SK-MEL-5 (cell line): ENCODE measurements around the gene GADD45G. TPM values are rescaled to one million over a fixed set of nuclear protein-coding genes. Genes with fewer than 3 reads are reported as not detected.

Experiments
- DNase-seq: peaks from one replicate; pipeline ENCODE4 v3.0.0-alpha.2; 2016; ENCODE audit warnings: low read depth, low spot score
- in situ Hi-C: cut with HindIII; loops from 2 replicates; pipeline ENCODE4 v1.10.0; 2016; ENCODE audit warnings: low sequenced_read_pairs, high pct_unique_total_duplicates, low pct_unique_long_range_greater_than_20kb
- polyA plus RNA-seq, 2 experiments: library from polyadenylated mRNA; depleted of rRNA; stranded (reverse); fragments of >200 nt; gene quantifications; 2 replicates each; pipeline ENCODE4 v1.2.3, GENCODE V29; 2015
- total RNA-seq: library from RNA; depleted of rRNA; stranded (reverse); fragments of >200 nt; shearing (Covaris generic); gene quantifications from 2 replicates; pipeline ENCODE4 v1.2.3, GENCODE V29; 2014; rRNA removed

Gene GADD45G, protein sequence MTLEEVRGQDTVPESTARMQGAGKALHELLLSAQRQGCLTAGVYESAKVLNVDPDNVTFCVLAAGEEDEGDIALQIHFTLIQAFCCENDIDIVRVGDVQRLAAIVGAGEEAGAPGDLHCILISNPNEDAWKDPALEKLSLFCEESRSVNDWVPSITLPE
- total RNA-seq = not detected in 2 replicates
- polyA plus RNA-seq (2015; cell fraction: cytosol; rRNA removed) = not detected in 2 replicates
- not detected in 2 replicates for polyA plus RNA-seq (2015; cell fraction: nucleus; rRNA removed)

DNA sequence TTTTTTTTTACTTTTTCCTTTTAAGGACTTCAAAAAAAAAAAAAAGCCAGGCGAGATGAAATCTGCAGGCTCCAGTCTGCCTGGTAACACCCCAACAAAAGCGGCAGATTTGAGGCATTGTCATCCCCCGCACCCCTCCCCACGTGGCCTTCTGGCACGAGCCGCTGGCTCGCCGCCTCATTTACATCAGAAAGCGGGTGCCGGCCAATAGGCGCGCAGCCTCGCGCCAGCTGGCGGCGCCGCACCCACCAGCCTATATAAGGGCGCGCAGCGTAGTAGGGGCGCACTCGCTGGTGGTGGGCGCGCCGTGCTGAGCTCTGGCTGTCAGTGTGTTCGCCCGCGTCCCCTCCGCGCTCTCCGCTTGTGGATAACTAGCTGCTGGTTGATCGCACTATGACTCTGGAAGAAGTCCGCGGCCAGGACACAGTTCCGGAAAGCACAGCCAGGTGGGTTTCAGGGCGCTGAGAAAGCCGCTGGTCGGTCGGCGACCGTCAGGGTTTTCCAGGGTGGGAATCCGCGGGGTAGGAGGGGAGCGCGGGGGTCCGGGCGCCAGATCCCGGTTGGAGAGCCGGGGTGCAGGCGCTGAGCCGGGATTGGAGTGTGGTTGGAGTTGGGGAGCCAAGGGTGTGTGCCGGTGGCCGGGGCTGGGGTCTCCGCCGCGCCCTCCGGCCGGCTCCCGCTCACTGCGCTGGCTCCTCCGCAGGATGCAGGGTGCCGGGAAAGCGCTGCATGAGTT, at the start of gene GADD45G:
GADD45G (plus strand) TSS at position 284 of the 736 bp plus-strand sequence; CDS start at position 394, 110 bp downstream.
- in situ Hi-C loops = no loop called here
- DNase-seq = no peak

DNA sequence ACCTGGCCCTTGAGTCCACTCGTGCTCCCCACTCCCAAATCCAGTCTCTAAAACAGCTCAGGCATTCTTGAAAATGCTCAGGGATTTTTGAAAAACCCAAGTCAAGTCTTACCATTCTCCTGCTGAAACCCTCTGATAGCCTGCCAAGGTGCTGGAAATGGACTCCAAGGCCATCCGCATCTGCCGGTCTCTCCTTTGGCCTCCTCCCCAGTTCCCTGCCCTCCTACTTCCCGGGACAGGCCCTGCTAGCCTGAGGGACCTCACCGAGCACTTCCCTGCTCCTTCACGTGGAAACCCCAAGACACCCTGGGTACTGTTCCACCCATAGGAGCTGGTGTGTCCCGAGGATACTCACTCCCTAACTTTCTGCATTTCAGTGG, 49.8 kb upstream of the GADD45G start:
- in situ Hi-C loops = loop anchor here (25.0 kb wide), 1 partner anchor 118 kb away; no protein-coding TSS in a partner anchor
- no peak for DNase-seq

DNA sequence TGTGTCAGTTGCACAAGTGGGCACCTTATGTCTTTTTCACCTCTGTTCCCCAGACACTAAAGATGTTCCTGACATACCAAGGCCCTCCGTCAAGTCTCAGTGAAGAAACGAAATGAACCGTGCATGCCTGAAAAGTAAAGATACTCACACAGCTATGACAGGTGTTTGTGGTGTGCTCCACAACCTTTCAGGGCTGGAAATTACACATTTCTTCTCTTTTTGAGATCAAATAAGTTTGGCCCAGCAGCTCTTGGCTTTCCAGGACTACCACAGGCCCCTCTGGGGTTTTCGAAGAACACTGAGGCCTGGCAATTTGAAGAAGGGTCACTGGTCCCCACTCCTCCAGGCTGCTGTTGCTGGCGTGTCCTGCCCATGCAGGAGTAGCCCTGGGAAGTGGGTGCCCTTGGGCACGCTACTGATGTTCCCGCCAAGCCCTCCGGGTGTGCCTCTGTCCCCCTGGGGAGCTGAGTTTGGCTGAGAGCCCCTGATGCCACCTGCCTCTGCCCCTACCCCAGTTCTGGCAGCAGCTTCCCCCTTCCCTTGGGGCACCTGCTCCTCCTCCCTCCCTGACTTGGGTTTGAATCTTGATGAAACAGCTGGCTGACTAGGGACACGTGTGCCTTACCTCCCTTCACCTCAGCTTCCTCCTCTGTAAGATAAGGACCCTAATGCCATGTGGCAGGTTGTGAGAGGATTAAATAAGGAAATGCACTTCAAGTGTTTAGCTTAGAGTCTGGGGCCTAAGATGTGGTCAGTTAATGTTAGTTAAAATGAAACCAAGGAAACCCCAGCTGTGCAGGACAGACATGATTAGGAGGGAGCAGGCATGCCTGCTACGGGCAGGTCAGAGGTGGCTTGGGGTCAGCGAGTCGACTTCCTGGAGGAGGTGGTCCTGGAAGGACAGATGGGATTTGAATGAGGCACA, 49.1 kb upstream of the GADD45G start:
- DNase-seq = no peak
- in situ Hi-C loops = loop anchor here (25.0 kb wide), 1 partner anchor 118 kb away; no protein-coding TSS in a partner anchor

DNA sequence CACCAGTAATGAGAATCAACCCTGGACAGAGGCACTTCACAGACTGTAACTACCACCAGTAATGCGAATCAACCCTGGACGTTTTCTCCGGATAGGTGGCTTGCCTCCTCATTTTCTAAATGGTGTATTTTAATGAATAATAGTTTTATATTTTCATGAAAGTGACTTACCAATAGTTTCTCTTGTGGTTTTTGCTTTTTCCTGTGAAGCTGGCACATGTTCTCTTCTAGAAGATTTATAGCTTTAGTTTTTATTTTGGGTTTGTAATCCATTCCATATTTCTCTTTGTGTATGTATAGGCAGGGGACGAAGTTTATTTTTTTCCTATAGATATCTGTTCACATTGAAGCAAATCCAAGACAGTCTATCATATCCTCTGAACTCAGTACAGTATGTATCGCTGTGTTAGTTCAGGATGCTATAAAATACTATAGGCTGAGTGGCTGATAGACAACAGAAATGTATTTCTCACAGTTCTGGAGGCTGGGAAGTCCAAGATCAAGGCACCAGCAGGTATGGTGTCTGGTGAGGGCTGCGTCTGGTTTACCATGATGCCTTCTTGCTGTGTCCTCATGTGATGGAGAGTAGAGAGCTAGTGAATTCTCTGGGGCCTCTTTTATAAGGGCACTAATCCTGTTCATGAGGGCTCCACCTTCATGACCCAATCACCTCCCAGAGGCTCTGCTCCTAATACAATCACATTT, 46.5 kb upstream of the GADD45G start:
- no peak for DNase-seq
- in situ Hi-C loops = loop anchor here (25.0 kb wide), 1 partner anchor 121 kb away; no protein-coding TSS in a partner anchor

DNA sequence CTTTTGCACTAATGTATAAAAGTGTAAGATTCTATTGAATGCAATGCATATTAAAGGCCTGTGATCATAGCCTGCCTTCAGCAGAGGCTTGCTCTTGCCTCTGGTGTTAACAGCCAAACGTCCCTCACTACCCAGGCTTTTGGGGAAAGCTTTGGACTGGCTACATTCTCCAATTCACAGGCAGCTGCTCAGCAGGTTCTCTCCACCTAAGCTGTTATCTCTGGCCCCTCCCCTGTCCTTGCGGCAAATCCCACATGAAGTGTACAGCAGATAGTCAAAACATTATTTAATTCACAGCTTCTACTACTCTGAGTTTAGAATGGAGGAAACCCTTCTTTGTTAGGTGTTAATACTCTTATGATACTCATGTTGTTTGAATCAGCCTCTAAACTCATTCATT, 45.9 kb upstream of the GADD45G start:
- DNase-seq = no peak
- in situ Hi-C loops = loop anchor here (25.0 kb wide), 1 partner anchor 122 kb away; no protein-coding TSS in a partner anchor

- no peak for DNase-seq
- in situ Hi-C loops = loop anchor here (25.0 kb wide), 1 partner anchor 125 kb away; no protein-coding TSS in a partner anchor
Measured at GRCh38 chr9:89562186-89562814, 42.5 kb upstream of the GADD45G start.

DNA sequence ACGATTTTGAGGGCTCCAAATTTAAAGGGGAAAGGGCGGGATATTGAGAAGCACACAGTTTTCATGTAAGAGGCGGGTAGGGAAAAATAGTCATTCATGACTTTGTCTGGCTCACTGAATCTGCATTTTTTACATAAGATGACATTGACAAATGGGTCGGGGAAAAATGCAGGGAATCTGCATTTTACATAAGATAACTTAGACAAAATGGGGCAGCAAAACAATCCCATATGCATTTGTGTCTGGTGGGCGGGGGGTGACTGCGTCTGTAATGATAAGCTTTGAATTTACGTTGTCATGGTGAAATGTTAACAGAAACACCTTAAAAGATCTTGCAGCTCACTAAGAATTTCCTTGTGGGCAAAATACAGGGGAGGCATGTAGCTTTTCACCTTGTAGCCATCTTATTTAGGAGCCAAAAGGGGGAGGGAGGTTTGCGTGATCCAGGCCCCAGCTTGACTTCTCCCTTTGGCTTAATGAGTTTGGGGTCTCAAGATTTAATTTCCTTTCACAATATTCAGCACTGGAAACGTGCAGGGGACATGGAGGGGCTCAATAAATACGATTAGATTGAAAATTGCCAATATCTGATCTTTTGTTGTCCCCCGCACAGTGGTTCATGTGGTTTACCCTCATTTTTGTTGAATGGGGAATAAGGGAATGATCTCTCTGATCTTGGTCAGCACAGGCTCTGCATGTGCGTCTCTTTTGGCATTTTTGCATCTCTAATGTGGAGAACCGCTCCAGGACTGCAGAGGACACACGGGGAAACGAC, 41.1 kb upstream of the GADD45G start:
- in situ Hi-C loops = loop anchor here (25.0 kb wide), 1 partner anchor 126 kb away; no protein-coding TSS in a partner anchor
- DNase-seq = no peak

DNA sequence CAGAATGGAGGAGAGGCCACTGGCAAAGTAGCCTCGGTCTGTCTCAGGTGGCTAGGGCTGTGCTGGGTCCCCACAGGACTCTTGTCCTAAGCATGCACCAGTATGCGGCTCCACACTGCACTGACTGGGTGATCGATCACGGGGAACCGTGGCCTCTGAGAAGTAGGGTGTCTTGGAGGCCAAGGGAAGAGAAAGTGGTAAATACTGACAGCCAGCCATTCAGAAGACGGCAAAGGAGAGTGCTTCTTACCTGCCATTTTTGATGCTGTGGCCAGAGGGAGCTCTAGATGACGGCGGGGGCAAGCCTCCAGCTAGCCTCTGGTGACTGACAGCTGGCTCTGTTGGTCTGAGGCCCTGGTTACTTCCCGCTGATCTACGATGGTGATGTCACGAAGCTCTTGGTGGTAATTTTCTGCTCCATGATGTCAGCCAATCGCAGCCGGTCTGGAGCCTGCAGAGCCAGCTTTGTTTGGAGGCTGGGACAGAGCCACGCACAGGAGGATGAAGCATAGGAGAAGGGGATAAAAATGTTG, 40.4 kb upstream of the GADD45G start:
- peak; percentile 64 for DNase-seq
- in situ Hi-C loops = loop anchor here (25.0 kb wide), 1 partner anchor 127 kb away; no protein-coding TSS in a partner anchor

GRCh38 chr9:89567649-89568048, 37.2 kb upstream of the GADD45G start:
- DNase-seq = no peak
- in situ Hi-C loops = loop anchor here (25.0 kb wide), 1 partner anchor 130 kb away; no protein-coding TSS in a partner anchor

DNA sequence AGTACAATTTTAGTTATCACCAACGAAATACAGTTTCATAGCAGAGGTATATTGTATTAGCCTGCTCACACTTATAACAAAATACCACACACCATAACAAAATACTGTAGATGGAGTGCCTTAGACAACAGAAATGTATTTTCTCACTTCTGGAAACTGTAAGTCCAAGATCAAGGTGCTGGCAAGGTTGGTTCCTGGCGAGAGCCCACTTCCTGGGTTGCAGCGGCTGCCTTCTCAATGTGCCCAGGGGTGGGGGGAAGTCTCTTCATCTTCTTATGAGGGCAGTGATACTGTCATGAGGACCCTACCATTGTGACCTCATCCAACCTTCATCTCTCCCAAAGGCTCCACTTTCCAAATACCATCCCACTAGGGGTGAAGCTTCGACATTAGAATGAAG, 30.5 kb upstream of the GADD45G start:
- in situ Hi-C loops = loop anchor here (25.0 kb wide), 1 partner anchor 137 kb away; no protein-coding TSS in a partner anchor
- no peak for DNase-seq

- in situ Hi-C loops = no loop called here
- DNase-seq = peak; percentile 47
Measured at GRCh38 chr9:89576404-89576839, 28.4 kb upstream of the GADD45G start.

DNA sequence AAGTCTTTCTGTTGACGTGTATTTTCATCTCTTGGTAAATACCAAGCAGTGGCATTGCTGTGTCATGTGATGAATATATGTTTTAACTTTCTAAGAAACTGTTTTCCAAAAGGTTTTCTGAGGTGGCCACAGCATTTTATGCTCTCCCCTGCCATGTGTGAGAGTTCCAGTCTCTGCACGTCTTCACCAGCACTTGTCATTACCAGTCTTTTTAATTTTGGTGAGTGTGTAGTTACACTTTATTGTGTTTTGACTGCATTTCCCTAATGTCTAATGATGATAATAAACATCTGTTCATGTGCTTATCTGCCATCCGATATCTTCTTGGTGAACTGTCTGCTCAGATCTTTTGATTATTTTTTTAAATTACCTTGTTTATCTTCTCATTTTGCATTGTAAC, 27.4 kb upstream of the GADD45G start:
- DNase-seq = no peak
- in situ Hi-C loops = no loop called here

GRCh38 chr9:89579741-89580385, 24.9 kb upstream of the GADD45G start:
- no peak for DNase-seq
- in situ Hi-C loops = no loop called here

- in situ Hi-C loops = no loop called here
Measured at GRCh38 chr9:89586311-89586710, 18.5 kb upstream of the GADD45G start.

DNA sequence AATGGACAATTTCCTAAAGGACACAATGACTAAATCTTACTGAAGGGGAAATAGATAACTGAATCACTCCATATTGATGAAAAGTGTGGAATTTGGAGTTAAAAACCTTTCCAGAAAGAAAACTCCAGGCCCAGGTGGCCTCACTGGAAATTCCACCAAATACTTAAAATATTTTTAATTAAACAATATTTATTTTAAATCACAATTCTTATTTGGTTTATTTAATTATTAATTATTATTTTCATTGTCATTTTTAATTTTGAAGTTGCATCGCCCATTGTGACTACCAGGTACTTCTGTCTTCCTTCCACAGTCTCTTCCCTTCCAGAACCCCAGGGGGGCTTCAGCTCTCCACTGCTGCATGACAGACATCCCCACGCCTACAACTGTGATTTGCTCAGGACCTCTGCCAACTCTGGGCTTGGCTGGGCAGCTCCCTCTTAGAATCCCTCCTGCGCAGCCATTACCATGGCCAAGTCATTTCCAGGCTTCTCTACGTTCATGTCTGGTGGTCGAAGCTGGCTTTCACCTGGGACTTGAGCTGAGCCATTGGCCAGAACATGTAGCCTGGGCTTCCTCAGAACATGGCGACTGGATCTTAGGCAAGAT, 16.4 kb upstream of the GADD45G start:
- DNase-seq = no peak
- in situ Hi-C loops = no loop called here

More at GRCh38 chr9:89586311-89586710, 18.5 kb upstream of the GADD45G start:
- no peak for DNase-seq
